ENCODE measurements around the gene SYT12.

DNA sequence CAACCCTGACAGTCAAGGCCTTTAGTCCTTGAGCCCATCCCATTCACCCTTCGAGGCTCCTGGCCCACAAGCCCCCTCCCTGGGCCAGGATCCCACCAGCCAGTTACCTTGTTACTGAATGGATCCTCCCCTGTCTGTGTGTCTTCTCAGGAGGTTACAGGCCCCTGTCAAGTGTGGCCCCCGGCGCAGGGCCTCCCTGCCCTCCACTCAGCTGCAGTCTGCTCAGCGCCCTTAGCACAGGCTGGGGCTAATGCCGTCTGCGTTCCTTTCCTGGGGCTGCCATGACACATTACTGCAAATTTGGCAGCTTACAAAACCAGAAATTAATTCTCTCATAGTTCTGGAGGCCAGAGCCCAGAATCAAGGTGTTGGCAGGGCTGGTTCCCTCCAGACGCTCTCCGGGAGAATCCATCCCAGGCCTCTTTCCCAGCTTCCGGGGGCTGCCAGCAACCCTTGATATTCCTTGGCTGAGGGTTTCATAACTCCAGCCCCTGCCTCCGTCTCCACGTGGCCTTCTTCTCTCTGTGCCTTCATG is 9.4 kb upstream of the SYT12 start:
- TF ChIP-seq, protein P1, sequence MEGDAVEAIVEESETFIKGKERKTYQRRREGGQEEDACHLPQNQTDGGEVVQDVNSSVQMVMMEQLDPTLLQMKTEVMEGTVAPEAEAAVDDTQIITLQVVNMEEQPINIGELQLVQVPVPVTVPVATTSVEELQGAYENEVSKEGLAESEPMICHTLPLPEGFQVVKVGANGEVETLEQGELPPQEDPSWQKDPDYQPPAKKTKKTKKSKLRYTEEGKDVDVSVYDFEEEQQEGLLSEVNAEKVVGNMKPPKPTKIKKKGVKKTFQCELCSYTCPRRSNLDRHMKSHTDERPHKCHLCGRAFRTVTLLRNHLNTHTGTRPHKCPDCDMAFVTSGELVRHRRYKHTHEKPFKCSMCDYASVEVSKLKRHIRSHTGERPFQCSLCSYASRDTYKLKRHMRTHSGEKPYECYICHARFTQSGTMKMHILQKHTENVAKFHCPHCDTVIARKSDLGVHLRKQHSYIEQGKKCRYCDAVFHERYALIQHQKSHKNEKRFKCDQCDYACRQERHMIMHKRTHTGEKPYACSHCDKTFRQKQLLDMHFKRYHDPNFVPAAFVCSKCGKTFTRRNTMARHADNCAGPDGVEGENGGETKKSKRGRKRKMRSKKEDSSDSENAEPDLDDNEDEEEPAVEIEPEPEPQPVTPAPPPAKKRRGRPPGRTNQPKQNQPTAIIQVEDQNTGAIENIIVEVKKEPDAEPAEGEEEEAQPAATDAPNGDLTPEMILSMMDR (IDR thresholded peaks at IDR 0.05; ENCODE audit: low read depth, low read length, poor library complexity, severe bottlenecking): no peak
- TF ChIP-seq EZH2phosphoT487 (IDR thresholded peaks at IDR 0.05; ENCODE audit: borderline replicate concordance, low read length): no peak
